CD14-positive monocyte (primary cell): Measurements from ENCODE around the gene WNT6. TPM values are rescaled to one million over a fixed set of nuclear protein-coding genes. Genes with fewer than 3 reads are reported as not detected.
A peak's percentile ranks its signal among the peaks of the same experiment; 100 is the strongest.

Source experiments
- DNase-seq, 3 donors: peaks; one replicate each; pipeline ENCODE4 v3.0.0-alpha.2; 2011 to 2022
- H2AFZ ChIP-seq: 2 replicates; pipeline ENCODE4 v1.6.0; 2012; ENCODE audit warnings: mild to moderate bottlenecking, low read depth, low read length, inconsistent platforms; ENCODE audit not compliant: insufficient read depth, poor library complexity, severe bottlenecking
- H3K27ac ChIP-seq, 2 donors: 1 replicate in 1 of 2; 2 replicates in 1 of 2; pipeline ENCODE4 v1.5.1; 2012 to 2013; ENCODE audit warnings: low read length in 2 of 2, control low read depth in 1 of 2, inconsistent platforms in 1 of 2, low read depth in 1 of 2, mild to moderate bottlenecking in 1 of 2
- H3K27me3 ChIP-seq, 2 donors: one replicate each; pipeline versions ENCODE4 v1.6.0 to v1.6.1; 2011 to 2013; ENCODE audit warnings: low read length in 2 of 2; ENCODE audit not compliant: control insufficient read depth in 2 of 2, insufficient read depth in 2 of 2
- H3K36me3 ChIP-seq, 2 donors: replicated peaks in 1 of 2; 1 replicate in 1 of 2; 2 replicates in 1 of 2; pipeline versions ENCODE4 v1.5.1 to v1.6.1; 2012 to 2013; ENCODE audit warnings: low read length in 2 of 2, control low read depth in 1 of 2, inconsistent platforms in 1 of 2, mild to moderate bottlenecking in 1 of 2; ENCODE audit not compliant: insufficient read depth in 2 of 2, control insufficient read depth in 1 of 2
- H3K4me1 ChIP-seq, 2 donors: 1 replicate in 1 of 2; 2 replicates in 1 of 2; pipeline versions ENCODE4 v1.5.1 to v1.6.1; 2012 to 2013; ENCODE audit warnings: low read length in 2 of 2, control low read depth in 1 of 2, inconsistent platforms in 1 of 2, mild to moderate bottlenecking in 1 of 2, moderate library complexity in 1 of 2; ENCODE audit not compliant: insufficient read depth in 2 of 2, control insufficient read depth in 1 of 2
- H3K4me2 ChIP-seq: replicated peaks from 2 replicates; pipeline ENCODE3; 2012; ENCODE audit warnings: low read length, moderate library complexity, mild to moderate bottlenecking; ENCODE audit not compliant: poor library complexity, severe bottlenecking; ENCODE audit errors: extremely low read depth
- H3K4me3 ChIP-seq, 3 experiments: fragments of 200-600 bp in 1 of 3; sonication (generic) in 1 of 3; replicated peaks in 1 of 3; 1 replicate in 2 of 3; 2 replicates in 1 of 3; pipeline ENCODE4 v1.5.1; 2011 to 2013; ENCODE audit warnings: low read length in 3 of 3, mild to moderate bottlenecking in 3 of 3, control low read depth in 2 of 3, low read depth in 2 of 3, inconsistent platforms in 1 of 3, moderate library complexity in 1 of 3
- H3K79me2 ChIP-seq: 2 replicates; pipeline ENCODE4 v1.6.0; 2012; ENCODE audit warnings: mild to moderate bottlenecking, control low read depth, inconsistent platforms, low read length, moderate library complexity; ENCODE audit not compliant: insufficient read depth
- H3K9ac ChIP-seq: 2 replicates; pipeline ENCODE4 v1.6.0; 2017; ENCODE audit warnings: low read length, mild to moderate bottlenecking; ENCODE audit not compliant: insufficient read depth, poor library complexity, severe bottlenecking
- H3K9me3 ChIP-seq, 2 donors: replicated peaks in 1 of 2; 1 replicate in 1 of 2; 2 replicates in 1 of 2; pipeline versions ENCODE4 v1.5.1 to v1.6.1; 2012 to 2013; ENCODE audit warnings: low read length in 2 of 2, control low read depth in 1 of 2; ENCODE audit not compliant: control insufficient read depth in 1 of 2, insufficient read depth in 1 of 2
- H4K20me1 ChIP-seq: 2 replicates; pipeline ENCODE4 v1.6.0; 2012; ENCODE audit warnings: mild to moderate bottlenecking, low read length, control low read depth, moderate library complexity; ENCODE audit not compliant: insufficient read depth
- H3K27ac Mint-ChIP-seq, 7 donors: one replicate each; pipeline ENCODE4 v1.8.0; 2020; ENCODE audit warnings: mild to moderate bottlenecking in 7 of 7, mixed read lengths in 7 of 7, moderate library complexity in 6 of 7, inconsistent platforms in 2 of 7
- H3K27me3 Mint-ChIP-seq, 3 donors: one replicate each; pipeline ENCODE4 v1.8.0; 2021 to 2022; ENCODE audit warnings: low read depth in 3 of 3, mild to moderate bottlenecking in 3 of 3, mixed read lengths in 3 of 3, moderate library complexity in 3 of 3, inconsistent platforms in 1 of 3
- H3K36me3 Mint-ChIP-seq, 2 donors: one replicate each; pipeline ENCODE4 v1.8.0; 2020; ENCODE audit warnings: mixed read lengths in 2 of 2, inconsistent platforms in 1 of 2, mild to moderate bottlenecking in 1 of 2
- H3K4me1 Mint-ChIP-seq: one replicate; pipeline ENCODE4 v1.8.0; 2020; ENCODE audit warnings: mild to moderate bottlenecking, mixed read lengths
- H3K4me3 Mint-ChIP-seq, 2 donors: one replicate each; pipeline ENCODE4 v1.8.0; 2020; ENCODE audit warnings: mild to moderate bottlenecking in 2 of 2, mixed read lengths in 2 of 2, moderate library complexity in 1 of 2
- H3K9me3 Mint-ChIP-seq, 7 donors: one replicate each; pipeline ENCODE4 v1.8.0; 2020 to 2022; ENCODE audit warnings: mixed read lengths in 7 of 7, mild to moderate bottlenecking in 6 of 7, moderate library complexity in 6 of 7, inconsistent platforms in 2 of 7
- WGBS: methylation state at CpG from one replicate; pipeline ENCODE4 v1.1.5; 2013; ENCODE audit warnings: missing lambda C conversion rate; ENCODE audit not compliant: insufficient coverage; 5-methylcytosine and 5-hydroxymethylcytosine counted together
- intact Hi-C, 2 donors: fragments of 100-400 bp; cut with micrococcal nuclease; formaldehyde crosslinking; loops; one replicate each; pipeline versions ENCODE4 v1.15.0 to v1.15.1; 2023
- polyA plus RNA-seq, 3 donors: library from polyadenylated mRNA; depleted of rRNA in 1 of 3; unstranded in 2 of 3; stranded (reverse) in 1 of 3; fragments of 300-500 nt in 2 of 3; fragments of >200 nt in 1 of 3; fragmentation: Illumina TruSeq in 2 of 3; gene quantifications; 1 replicate in 2 of 3; 2 replicates in 1 of 3; pipeline ENCODE4 v1.2.3, GENCODE V29; 2012 to 2021
- TF ChIP-seq, protein P1 (sequence below): fragments of 200-600 bp; IDR thresholded peaks from one replicate; pipeline ENCODE4 v1.8.0; 2022; ENCODE audit warnings: antibody characterized with exemption, mild to moderate bottlenecking

WNT6 gene
- polyA plus RNA-seq, 3 donors = 0.27 to 0.65 (median 0.37) TPM

DNA sequence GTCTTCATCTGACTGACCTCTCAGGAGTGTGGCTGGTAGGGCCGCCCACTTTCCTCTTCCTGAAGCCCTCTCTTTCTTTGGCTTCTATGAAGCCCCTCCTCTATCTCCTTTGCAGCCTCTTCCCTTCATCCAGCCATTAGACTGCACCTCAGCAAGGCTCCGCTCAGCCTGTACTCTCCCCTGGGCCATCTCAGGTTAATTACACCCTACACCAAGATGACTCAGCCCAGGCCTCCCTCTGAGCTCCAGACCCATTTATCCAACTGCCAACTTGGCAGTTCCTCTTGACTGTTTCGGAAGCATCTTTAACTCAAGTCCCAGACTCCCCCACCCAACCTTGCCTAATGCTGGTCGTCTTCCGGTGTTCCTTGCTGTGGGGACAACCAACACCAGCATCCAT lies 5.8 kb upstream of the WNT6 start:
- Histone ChIP-seq H3K27ac (no peak overlapping the region), H3K9me3 (peaks cover 0 to 15% of the 10 kb centered on the region in 2 donors), H3K4me1 (peaks cover 11 to 13% of the 10 kb centered on the region in 2 donors), H3K79me2 (no peaks in the 10 kb centered on the region), H2AFZ (peak overlapping the region; percentile 26), H3K36me3 (no peaks in the 10 kb centered on the region), H4K20me1 (no peaks in the 10 kb centered on the region), H3K4me2 (no peak overlapping the region), H3K27me3 (peaks cover 41 to 59% of the 10 kb centered on the region in 2 donors), H3K4me3 (no peak overlapping the region), H3K9ac (no peak overlapping the region)
- Mint-ChIP-seq H3K9me3 (peaks cover 0 to 38% (median 2%) of the 10 kb centered on the region in 7 donors), H3K27me3 (peaks cover 60 to 83% (median 82%) of the 10 kb centered on the region in 3 donors), H3K4me1 (peaks cover 20% of the 10 kb centered on the region), H3K36me3 (peaks cover 0 to 4% of the 10 kb centered on the region in 2 donors), H3K27ac (no peak overlapping the region), H3K4me3 (peak overlapping the region in 1 of 2 donors; percentile 75)
- TF ChIP-seq, protein P1, sequence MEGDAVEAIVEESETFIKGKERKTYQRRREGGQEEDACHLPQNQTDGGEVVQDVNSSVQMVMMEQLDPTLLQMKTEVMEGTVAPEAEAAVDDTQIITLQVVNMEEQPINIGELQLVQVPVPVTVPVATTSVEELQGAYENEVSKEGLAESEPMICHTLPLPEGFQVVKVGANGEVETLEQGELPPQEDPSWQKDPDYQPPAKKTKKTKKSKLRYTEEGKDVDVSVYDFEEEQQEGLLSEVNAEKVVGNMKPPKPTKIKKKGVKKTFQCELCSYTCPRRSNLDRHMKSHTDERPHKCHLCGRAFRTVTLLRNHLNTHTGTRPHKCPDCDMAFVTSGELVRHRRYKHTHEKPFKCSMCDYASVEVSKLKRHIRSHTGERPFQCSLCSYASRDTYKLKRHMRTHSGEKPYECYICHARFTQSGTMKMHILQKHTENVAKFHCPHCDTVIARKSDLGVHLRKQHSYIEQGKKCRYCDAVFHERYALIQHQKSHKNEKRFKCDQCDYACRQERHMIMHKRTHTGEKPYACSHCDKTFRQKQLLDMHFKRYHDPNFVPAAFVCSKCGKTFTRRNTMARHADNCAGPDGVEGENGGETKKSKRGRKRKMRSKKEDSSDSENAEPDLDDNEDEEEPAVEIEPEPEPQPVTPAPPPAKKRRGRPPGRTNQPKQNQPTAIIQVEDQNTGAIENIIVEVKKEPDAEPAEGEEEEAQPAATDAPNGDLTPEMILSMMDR = no peak
- WGBS = 27% methylated on average over 5 of the region's 5 CpGs
- intact Hi-C loops = loop anchor here in 1 of 2 donors (2.0 kb wide), 1 partner anchor 45 kb away; no protein-coding TSS in a partner anchor
- DNase-seq = peak in 2 of 3 donors; percentile 23 to 50

DNA sequence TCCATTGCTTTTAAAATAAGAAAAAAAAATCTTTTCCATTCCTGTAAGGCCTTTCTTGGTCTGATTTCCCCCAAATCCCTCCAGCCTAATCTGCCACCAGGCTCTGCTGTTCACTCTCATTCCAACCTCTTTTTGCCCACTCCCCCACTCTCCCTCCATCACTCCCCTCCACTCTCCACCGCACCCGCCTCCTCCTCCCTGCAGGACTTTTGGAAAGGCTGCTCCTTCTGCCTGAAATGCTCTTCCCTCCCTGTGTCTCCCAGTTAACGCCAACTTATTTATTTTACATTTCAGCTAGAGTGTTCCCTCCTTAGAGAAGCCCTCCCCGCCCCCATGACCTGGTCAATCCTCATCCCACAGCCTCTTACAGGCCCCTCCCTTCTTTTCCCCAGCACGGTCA lies 4.7 kb upstream of the WNT6 start:
- H3K9me3 ChIP-seq = peaks cover 0 to 17% of the 10 kb centered on the region in 2 donors
- H2AFZ ChIP-seq = no peak overlapping the region
- H3K27me3 Mint-ChIP-seq = peaks cover 62 to 83% (median 83%) of the 10 kb centered on the region in 3 donors
- peaks cover 0 to 40% (median 7%) of the 10 kb centered on the region in 7 donors for H3K9me3 Mint-ChIP-seq
- TF ChIP-seq, protein P1 = no peak
- no peaks in the 10 kb centered on the region for H4K20me1 ChIP-seq
- WGBS = 70% methylated on average over 2 of the region's 5 CpGs
- peak overlapping the region in 1 of 2 donors; percentile 4 for H3K4me3 Mint-ChIP-seq
- peaks cover 48 to 63% of the 10 kb centered on the region in 2 donors for H3K27me3 ChIP-seq
- no peak for DNase-seq
- H3K4me1 Mint-ChIP-seq = peaks cover 25% of the 10 kb centered on the region
- no peak overlapping the region for H3K4me2 ChIP-seq
- no peak overlapping the region for H3K9ac ChIP-seq
- H3K79me2 ChIP-seq = no peaks in the 10 kb centered on the region
- H3K36me3 Mint-ChIP-seq = peaks cover 4% of the 10 kb centered on the region in 2 donors
- peaks cover 16 to 22% of the 10 kb centered on the region in 2 donors for H3K4me1 ChIP-seq
- intact Hi-C loops = no loop called here
- H3K27ac Mint-ChIP-seq = no peak overlapping the region
- H3K36me3 ChIP-seq = no peaks in the 10 kb centered on the region
- no peak overlapping the region for H3K4me3 ChIP-seq
- H3K27ac ChIP-seq = no peak overlapping the region
